Loucy (cell line): ENCODE results near the gene TAAR9.
"Not testable (repeated sequence)": the region's sequence is repeated elsewhere in the genome, so short reads cannot be mapped to it uniquely, and the experiment has no call there.

ENCODE experiments used
- EZH2phosphoT487 ChIP-seq: fragments of 200-600 bp; IDR thresholded peaks from 2 replicates; pipeline ENCODE4 v1.6.1; 2018; ENCODE audit warnings: antibody characterized with exemption, mild to moderate bottlenecking, moderate library complexity, borderline replicate concordance
- TF ChIP-seq, protein P1 (sequence below): fragments of 200-600 bp; sonication (generic); conservative IDR thresholded peaks from 2 replicates; pipeline ENCODE4 v1.5.1; 2014; ENCODE audit warnings: mild to moderate bottlenecking, antibody characterized with exemption, low read length

GRCh38 chr6:132534546-132534945 lies 3.5 kb upstream of the TAAR9 start:
- TF ChIP-seq, protein P1, sequence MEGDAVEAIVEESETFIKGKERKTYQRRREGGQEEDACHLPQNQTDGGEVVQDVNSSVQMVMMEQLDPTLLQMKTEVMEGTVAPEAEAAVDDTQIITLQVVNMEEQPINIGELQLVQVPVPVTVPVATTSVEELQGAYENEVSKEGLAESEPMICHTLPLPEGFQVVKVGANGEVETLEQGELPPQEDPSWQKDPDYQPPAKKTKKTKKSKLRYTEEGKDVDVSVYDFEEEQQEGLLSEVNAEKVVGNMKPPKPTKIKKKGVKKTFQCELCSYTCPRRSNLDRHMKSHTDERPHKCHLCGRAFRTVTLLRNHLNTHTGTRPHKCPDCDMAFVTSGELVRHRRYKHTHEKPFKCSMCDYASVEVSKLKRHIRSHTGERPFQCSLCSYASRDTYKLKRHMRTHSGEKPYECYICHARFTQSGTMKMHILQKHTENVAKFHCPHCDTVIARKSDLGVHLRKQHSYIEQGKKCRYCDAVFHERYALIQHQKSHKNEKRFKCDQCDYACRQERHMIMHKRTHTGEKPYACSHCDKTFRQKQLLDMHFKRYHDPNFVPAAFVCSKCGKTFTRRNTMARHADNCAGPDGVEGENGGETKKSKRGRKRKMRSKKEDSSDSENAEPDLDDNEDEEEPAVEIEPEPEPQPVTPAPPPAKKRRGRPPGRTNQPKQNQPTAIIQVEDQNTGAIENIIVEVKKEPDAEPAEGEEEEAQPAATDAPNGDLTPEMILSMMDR = not testable (repeated sequence)
- not testable (repeated sequence) for TF ChIP-seq EZH2phosphoT487
